AG08396 (cell line): Measurements from ENCODE around the gene SBF2.
"Not testable (repeated sequence)": the region's sequence is repeated elsewhere in the genome, so short reads cannot be mapped to it uniquely, and the experiment has no call there.

Experiments used
- DNase-seq: peaks from one replicate; pipeline ENCODE4 v3.0.0; 2012; ENCODE audit warnings: low spot score, mixed read lengths

The SBF2 gene

DNA sequence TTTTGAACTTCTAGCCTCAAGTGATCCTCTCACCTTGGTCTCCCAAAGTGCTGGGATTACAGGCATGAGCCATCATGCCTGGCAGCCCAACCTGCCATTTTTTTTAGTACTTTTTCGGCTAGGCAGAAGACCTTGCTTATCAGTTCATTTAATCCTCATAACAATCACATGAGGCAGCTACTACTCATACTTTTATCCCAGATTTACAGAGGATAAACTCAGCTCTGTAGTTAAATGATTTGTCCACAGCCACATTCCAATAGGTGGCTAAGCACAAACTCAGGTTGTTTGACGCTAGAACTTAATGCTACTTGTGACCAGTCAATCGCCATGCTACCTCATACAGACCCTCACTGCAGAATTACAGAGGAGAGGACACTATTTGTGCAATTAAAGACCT is 28.1 kb downstream of the SBF2 start:
- no peak for DNase-seq

DNA sequence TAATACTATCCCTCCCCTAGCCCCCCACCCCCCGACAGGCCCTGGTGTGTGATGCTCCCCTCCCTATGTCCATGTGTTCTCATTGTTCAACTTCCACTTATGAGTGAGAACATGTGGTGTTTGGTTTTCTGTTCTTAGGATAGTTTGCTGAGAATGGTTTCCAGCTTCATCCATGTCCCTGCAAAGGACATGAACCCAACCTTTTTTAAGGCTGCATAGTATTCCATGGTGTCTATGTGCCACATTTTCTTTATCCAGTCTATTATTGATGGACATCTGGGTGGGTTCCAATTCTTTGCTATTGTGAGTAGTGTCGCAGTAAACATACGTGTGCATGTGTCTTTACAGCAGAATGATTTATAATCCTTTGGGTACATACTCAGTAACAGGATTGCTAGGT is 29.3 kb downstream of the SBF2 start:
- not testable (repeated sequence) for DNase-seq

DNA sequence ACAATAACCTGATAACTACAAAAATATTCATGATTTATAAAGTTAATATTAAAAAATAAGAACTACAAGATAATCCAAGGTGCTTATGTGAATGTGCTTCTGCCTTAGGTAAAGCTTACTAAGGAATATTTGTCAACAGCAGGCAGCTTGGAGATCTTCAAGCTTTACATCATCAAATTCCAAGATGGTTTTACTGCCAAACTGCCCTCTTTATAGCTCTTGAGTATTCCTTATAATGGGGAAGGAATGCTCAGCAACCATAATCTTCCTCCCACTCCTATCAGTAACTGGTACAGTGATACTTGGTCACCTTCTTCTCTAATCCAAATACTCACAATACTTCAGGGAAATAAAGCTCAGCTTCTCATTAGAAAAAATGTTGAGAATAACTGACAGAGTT is 30.1 kb downstream of the SBF2 start:
- DNase-seq = peak; percentile 18

DNA sequence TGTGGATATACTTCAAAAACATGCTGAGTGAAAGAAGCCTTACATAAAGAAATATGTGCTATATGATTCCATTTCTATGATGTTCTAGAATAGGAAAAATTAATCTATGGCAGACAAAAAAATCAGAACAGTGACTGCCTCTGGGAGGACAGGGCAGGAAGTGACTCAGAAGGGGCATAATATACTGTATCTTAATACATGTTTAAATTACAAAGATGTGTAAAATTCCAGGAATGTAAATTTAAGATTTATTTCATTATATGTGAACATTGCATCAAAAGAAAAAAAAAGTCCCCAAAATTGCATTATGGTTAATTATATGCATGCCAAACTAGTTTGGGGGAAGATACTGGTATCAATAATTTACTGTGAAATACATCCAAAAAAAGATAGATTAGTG is 32.2 kb downstream of the SBF2 start:
- no peak for DNase-seq

DNA sequence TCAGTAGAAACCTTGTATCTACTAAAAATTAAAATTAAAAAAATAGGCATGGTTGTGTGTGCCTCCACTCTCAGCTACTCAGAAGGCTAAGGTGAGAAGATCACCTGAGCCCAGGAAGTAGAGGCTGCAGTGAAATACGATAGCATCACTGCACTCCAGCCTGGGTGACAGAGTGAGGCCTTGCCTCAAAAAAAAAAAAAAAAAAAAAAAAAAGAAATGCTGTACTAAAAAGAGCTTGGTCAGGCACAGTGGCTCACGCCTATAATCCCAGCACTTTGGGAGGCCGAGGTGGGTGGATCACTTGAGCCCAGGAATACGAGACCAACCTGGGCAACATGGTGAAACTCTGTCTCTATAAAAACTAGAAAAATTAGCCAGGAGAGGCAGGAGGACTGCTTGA is 36.5 kb downstream of the SBF2 start:
- no peak for DNase-seq

DNA sequence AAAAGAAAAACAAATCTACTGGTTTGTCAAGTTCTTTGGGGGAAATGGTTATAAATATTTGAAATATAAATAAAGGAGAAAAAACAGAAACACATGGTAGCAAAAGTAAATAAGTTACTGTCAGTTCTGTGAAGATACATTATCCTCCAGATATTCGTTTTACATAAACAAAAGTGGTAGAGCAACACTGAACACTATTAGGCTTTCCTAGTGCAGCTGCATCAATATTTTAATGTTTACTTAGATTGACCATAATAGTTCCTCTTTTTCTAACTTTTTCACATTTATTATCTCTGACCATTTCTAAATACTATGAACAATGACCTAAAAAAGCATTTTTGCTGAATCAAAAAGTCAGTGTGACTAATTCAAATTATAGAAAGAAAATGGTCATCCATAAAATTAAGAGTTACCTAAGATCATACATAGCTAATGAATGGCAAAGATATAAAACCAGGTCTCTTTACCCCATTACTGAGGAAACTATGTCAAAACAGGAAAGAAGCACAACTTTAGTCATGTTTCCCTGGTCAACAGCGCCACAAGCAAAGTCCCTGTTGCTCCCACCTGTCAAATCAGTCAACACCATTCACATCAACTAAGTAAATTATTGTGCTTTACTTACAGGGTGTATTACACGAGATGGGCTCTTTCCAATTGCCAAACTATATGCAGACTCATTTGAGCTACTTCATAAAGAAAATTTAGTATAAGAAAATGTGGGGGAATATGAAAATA is 38.5 kb downstream of the SBF2 start:
- no peak for DNase-seq

DNA sequence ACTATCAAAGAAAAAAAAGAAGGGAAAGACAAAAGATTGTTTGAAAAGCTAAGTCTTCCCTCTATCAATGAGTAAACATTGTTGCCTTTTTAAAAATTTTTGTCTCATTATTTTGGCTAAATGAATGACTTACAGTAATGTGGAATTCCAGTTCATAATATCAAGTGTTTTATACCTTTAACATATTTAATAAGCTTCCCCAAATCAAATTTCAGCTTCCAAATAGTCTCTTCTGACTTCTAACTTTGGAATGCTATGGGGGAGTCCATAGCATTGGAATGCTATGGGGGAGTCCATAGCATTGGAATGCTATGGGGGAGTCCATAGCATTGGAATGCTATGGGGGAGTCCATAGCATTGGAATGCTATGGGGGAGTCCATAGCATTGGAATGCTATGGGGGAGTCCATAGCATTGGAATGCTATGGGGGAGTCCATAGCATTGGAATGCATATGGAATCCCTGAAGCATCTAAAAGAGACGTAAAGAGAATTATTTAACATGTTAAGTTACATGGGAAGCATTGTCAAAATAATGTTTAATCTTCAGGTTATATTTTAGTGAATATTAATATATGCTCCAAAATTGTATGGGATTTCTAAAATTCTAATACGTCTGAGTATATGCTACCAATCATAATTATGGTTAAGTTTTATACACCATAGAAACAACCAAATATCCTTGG is 44.4 kb downstream of the SBF2 start:
- not testable (repeated sequence) for DNase-seq

DNA sequence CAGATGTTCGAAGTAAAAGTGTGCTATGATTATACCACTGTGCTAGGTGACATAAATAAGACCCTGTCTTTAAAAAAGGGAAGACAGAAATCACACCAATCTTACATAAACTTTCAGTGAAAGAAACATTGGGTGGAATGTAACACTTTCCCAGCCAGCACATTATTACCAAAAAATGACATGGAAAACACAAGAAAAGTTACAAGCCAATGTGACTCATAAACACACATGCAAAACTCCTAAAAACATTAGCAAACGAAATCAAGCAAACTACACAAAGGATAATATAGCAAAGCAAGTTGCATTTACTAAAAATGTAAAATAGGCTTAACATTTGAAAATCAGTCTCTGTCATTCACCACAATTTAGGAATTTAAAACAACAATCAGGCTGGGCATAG is 47.0 kb downstream of the SBF2 start:
- no peak for DNase-seq

DNA sequence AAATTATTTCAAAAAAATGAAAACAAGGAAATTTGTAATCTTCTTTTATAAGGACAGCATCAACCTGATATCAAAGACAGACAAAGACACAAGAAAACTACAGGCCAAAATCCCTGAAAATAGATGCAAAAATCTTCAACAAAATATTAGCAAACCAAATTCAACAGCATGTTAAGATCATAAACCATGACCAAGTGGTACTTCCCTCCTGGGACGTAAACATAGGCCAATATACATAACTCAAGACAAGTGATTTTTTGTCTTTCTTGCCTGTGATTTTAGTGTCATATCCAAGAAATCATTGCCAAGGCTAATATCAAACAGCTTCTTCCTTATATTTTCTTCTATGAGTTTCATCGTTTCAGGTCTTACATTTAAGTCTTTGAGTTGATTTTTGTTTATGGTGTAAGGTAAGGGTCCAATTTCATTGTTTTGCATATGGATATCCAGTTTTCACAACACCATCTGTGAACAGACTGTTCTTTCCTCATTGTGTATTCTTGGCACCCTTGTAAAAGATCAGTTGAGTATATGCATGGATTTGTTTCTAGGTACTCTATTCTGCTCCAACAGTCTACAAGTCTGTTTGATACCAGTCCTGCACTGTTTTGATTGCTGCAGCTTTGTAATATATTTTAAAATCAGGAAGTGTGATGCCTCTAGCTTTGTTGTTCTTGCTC is 50.0 kb downstream of the SBF2 start:
- DNase-seq = no peak

DNA sequence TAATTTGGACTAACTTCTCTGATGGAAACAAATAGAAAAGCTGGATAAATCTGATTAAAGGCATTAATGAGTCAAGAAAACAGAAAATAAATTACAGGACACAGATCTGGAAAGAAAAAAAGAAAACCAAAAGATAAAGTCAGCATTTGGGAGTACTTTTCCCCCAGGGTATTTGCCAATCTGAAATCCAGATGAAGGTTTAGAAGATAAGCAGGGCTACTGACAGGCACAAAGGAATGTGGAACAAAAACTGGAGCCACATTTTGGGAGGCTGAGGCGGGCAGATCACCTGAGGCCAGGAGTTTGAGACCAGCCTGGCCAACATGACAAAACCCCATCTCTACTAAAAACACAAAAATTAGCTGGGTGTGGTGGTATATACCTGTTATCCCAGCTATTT is 57.2 kb downstream of the SBF2 start:
- DNase-seq = no peak

DNA sequence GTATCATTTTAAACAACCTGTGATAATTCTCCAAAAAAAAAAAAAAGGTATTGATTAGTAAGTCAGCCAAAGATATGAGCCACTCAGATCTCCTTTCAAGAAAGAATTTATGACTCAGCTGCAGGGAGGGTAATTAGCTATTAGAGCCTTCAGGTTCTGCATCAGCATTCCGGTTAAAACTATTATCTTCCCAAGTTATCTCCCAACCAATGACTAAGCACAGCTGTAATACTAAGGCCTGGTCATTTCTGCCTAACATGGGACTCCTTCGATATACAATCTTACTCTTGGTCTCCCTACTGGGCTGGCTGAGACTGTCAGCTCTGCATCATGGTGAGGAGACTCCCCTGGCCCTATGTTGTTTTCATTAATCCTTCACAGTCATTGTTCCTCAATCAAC is 60.4 kb downstream of the SBF2 start:
- peak; percentile 39 for DNase-seq

DNA sequence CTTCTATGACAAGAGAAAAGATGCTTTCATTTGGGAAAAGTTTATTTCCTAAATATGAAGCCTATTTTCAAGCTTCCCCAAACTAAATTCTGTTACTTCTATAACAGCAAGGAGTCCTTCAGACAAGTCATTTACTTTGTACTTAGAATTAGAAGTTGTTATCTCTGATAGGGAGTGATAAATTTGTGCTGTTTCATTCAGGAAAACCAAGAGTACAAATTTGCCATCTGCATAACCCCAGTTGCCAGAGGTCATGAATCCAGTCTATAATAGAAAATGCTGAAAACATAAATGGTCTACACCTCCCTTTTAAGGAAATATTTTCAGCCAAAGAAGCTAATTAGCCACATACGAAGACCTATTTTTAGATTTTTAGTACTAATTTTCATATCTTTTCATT is 61.3 kb downstream of the SBF2 start:
- DNase-seq = no peak

DNA sequence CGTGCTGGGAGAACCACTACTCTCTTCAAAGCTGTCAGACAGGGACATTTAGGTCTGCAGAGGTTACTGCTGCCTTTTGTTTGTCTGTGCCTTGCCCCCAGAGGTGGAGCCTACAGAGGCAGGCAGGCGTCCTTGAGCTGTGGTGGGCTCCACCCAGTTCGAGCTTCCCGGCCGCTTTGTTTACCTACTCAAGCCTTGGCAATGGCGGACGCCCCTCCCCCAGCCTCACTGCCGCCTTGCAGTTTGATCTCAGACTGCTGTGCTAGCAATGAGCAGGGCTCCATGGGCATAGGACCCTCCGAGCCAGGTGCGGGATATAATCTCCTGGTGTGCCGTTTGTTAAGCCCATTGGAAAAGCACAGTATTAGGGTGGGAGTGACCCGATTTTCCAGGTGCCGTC is 62.2 kb downstream of the SBF2 start:
- not testable (repeated sequence) for DNase-seq

DNA sequence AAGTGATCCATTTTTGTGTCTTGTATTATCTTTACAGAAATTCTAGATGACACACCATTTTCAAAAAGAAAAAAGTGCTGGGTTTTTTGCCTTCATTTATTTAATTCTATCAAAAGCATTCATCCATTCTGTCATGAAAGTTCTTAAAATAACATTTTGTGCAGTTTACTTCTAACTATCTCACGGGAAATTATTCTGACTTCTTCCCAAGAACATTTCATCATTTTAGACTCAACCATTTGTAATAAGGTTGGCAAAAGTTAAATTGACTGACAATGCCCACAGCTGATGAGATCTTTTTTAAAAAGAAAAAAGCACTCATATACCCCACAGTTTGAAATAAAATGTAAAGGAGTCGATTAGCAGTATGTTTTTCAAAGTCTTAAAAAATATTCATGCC is 68.5 kb downstream of the SBF2 start:
- no peak for DNase-seq

DNA sequence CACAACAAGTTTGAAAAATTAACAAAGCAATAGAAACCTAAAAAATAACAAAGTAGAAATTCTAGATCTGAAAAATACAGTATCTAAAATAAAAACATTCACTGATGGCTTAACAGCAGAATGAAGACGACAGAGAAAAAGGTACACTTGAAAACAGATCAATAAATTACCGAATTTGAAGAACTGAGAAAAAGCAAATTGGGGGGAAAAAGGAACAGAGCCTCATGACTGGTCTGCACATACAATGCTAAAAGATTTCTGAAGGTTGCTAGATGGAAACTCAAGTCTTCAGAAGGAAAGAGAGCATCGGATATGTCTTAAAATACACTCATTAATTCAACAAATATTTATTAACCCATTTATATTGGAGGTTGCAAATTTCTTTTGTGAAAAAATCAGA is 71.6 kb downstream of the SBF2 start:
- no peak for DNase-seq

DNA sequence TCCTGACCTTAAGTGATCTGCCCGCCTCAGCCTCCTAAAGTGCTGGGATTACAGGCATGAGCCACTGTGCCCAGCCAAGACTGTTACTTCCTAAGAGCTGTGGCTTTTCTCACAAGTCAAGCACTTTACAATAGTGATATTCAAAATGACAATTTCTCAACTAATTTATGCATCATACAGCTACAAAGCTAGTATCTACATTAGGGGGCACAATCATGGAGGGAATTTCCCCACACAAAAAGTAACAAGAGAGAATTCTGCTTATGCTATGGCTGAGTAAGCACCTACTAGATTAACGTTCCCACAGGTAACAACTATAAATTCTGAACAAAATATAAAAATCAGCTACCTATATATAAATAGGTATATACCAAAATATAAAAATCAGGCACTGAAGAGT is 72.7 kb downstream of the SBF2 start:
- no peak for DNase-seq

DNA sequence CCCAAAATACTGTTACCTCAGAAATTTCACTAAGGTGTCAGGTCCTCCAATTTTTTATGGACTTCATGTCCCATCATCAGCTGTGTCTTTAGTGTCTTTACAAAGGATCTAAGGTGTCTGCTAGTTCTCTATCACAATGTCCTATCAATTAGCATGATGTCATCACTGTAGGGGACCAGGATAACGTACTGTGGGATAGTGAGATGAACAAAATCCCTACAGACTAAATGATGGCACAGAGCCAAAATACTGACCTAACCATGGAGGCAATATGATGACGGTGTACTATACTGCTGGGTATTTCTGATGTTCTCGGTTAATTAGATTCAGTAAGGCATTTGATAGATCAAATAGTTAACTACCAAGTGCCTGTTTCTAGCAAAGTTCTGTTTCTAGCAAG is 82.5 kb downstream of the SBF2 start:
- DNase-seq = no peak

DNA sequence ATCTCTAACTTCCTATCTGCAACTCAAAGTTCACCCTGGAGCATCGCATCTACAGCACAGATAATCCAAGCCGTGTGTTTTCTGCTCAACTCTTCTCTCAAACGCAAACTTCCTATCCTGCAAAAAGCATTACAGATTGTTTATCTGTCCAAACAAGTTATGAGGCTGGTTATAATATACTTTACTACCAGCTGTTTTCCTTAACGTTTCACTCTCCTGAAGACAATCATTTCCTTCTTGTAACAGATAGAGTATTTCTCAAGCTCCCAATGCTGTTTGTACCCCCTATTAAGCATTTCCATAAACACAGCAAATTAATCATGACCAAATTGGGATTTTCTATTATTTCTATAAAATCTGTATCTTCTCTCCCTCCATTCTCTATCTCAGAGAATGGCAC is 84.7 kb downstream of the SBF2 start:
- DNase-seq = no peak

DNA sequence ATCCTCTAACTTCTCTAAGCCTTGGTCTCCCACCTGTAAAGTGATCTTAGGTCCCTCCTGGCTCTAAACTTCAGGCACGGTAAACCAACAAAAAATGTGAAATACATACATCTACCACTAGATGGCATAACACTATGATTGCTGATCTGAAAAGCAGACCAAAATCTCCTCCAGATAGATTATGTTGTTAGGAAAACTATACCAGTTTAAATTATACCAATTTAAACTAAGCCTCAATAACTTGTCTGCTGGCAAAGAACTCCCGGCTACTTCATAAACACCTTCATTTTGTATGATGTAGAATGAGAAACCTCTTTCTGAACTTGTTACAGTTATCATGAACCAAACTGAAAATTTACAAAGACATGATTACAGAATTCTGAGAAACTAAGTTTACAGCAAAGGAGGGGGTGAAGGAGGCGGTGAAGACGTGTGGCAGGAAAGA is 85.9 kb downstream of the SBF2 start:
- DNase-seq = peak; percentile 39

DNA sequence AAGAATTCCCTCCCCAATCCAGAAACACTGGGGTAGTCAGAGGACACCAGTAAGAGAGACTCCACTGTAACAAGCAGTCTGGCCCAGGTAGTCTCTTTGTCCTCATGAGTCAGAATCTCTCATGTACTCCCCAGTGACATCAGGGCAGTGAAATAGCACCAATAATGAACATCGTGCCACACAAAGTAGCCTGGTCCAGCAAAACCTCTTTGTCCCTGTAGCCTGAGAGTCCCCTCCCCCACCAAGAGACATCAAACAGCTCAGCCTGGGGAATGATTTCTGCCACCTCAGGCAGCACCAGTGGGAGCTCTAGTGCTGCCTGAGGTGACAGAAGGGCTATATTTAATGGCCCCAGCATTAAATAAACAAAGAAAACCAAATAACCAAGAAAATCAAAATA is 88.1 kb downstream of the SBF2 start:
- DNase-seq = no peak

DNA sequence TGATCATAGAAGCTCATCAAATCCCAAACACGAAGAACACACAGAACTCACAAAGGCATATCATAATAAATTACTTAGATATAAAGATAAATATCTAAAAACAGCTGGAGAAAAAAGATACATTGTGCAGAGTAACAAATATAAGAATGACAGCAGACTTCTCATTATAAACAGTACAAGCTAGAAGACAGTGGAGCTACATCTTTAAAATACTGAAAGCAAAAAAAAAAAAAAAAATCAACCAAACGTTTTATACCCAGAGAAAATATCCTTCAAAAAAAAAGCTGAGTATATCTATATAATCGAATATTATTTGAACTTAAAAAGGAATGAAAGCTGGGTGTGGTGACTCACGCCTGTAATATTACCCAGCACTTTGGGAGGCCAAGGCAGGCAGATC is 90.0 kb downstream of the SBF2 start:
- DNase-seq = no peak

DNA sequence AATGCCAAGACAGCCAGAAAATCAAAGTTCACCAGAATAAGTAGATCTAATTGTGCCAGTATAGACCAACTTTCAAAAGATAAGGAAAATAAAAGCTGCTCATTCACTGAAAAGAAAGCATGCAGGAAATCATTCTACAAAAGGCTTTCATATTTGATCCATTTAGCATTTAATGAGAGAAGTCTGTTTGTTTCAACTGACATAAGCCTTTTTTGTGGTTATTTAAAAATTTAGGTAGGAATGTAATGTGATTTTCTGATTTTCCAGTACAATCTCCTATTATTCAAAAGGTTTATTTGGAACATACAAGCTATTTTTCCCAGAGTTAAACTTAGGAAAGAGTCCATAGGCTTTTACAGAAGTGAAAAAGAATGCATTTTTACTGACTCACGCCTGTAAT is 92.7 kb downstream of the SBF2 start:
- DNase-seq = no peak

DNA sequence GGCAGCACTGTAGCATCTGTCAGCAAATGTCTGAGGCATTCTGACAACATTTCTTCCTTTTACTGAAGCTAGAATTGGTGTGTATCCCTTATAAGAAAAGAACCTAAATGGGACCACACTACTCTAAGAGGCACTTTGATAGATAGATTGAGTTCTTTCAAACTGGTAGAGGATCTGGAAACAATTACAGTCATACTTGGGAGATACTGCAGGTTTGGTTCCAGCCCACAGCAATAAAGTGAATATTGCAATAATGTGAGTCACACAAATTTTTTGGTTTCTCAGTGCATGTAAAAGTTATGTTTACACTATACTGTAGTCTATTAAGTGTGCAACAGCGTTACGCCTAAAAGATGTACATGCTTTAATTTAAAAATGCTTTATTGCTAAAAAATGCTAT is 96.9 kb downstream of the SBF2 start:
- no peak for DNase-seq
